OCI-LY1 (cell line): Measurements from ENCODE around the gene CXADR.

Experiments used
- H2AFZ ChIP-seq: fragments of 200-600 bp; sonication (generic), shearing (Covaris generic); 2 replicates; pipeline ENCODE4 v1.6.0; 2014; ENCODE audit warnings: antibody characterized with exemption, mild to moderate bottlenecking, low read length
- H3F3A ChIP-seq: fragments of 200-600 bp; sonication (generic), shearing (Covaris generic); 2 replicates; pipeline ENCODE4 v1.6.0; 2014; ENCODE audit warnings: mild to moderate bottlenecking, antibody characterized with exemption, low read length, moderate library complexity; ENCODE audit not compliant: insufficient read depth
- H3K27ac ChIP-seq: fragments of 200-600 bp; sonication (generic); 2 replicates; pipeline ENCODE4 v1.5.1; 2014; ENCODE audit warnings: low read length, mixed run types, mild to moderate bottlenecking, low read depth; ENCODE audit not compliant: poor library complexity, severe bottlenecking
- H3K27me3 ChIP-seq: fragments of 200-600 bp; sonication (generic); 2 replicates; pipeline ENCODE4 v1.6.0; 2014; ENCODE audit warnings: antibody characterized with exemption, mild to moderate bottlenecking, low read length, moderate library complexity; ENCODE audit not compliant: insufficient read depth
- H3K36me3 ChIP-seq: fragments of 200-600 bp; sonication (generic); 2 replicates; pipeline ENCODE4 v1.6.1; 2014; ENCODE audit warnings: mild to moderate bottlenecking, antibody characterized with exemption, low read length, moderate library complexity, mixed read lengths; ENCODE audit not compliant: insufficient read depth
- H3K4me1 ChIP-seq: fragments of 200-600 bp; sonication (generic); 2 replicates; pipeline ENCODE4 v1.5.1; 2014; ENCODE audit warnings: mild to moderate bottlenecking, low read length, moderate library complexity; ENCODE audit not compliant: insufficient read depth, severe bottlenecking
- H3K4me2 ChIP-seq: fragments of 200-600 bp; sonication (generic), shearing (Covaris generic); 2 replicates; pipeline ENCODE4 v1.6.1; 2014; ENCODE audit warnings: low read length
- H3K4me3 ChIP-seq: fragments of 200-600 bp; sonication (generic); 2 replicates; pipeline ENCODE4 v1.5.1; 2014; ENCODE audit warnings: low read length, low read depth, mild to moderate bottlenecking, mixed read lengths; ENCODE audit not compliant: poor library complexity, severe bottlenecking
- H3K79me2 ChIP-seq: fragments of 200-600 bp; shearing (Covaris generic); 2 replicates; pipeline ENCODE4 v1.6.1; 2016; ENCODE audit warnings: mixed run types, low read length, mixed read lengths; ENCODE audit not compliant: insufficient read depth
- H3K9ac ChIP-seq: fragments of 200-600 bp; sonication (generic), shearing (Covaris generic); 2 replicates; pipeline ENCODE4 v1.6.1; 2014; ENCODE audit warnings: mild to moderate bottlenecking, low read length, mixed read lengths
- H3K9me2 ChIP-seq: fragments of 200-600 bp; sonication (generic), shearing (Covaris generic); 2 replicates; pipeline ENCODE4 v1.6.1; 2014; ENCODE audit warnings: low read depth, mild to moderate bottlenecking, low read length, mixed read lengths
- H3K9me3 ChIP-seq: fragments of 200-600 bp; shearing (Covaris generic); 2 replicates; pipeline ENCODE4 v1.6.1; 2014; ENCODE audit warnings: low read length, mixed read lengths
- H4K20me1 ChIP-seq: fragments of 200-600 bp; sonication (generic), shearing (Covaris generic); 2 replicates; pipeline ENCODE4 v1.6.0; 2016; ENCODE audit warnings: mild to moderate bottlenecking, low read length; ENCODE audit not compliant: insufficient read depth
- CTCF ChIP-seq: fragments of 200-600 bp; sonication (generic), shearing (Covaris generic); IDR thresholded peaks from 2 replicates; pipeline ENCODE4 v1.5.1; 2017; ENCODE audit warnings: mild to moderate bottlenecking, antibody characterized with exemption, low read length, moderate library complexity, mixed read lengths
- EZH2 ChIP-seq: fragments of 200-600 bp; sonication (generic), shearing (Covaris generic); IDR thresholded peaks from 2 replicates; pipeline ENCODE4 v1.8.0; 2017; ENCODE audit warnings: borderline replicate concordance, mixed run types, mild to moderate bottlenecking, antibody characterized with exemption, low read length, moderate library complexity, mixed read lengths

The CXADR gene

GRCh38 chr21:17580319-17580718, 67.5 kb downstream of the CXADR start:
- no peaks in the 10 kb centered on the region for H4K20me1 ChIP-seq
- no peak overlapping the region for H3K4me3 ChIP-seq
- TF ChIP-seq EZH2 (no peak), CTCF (no peak)
- no peak overlapping the region for H3K4me2 ChIP-seq
- H3K27ac ChIP-seq: no peak overlapping the region
- no peaks in the 10 kb centered on the region for H3F3A ChIP-seq
- no peaks in the 10 kb centered on the region for H3K79me2 ChIP-seq
- H3K9ac ChIP-seq: no peak overlapping the region
- no peaks in the 10 kb centered on the region for H3K36me3 ChIP-seq
- no peaks in the 10 kb centered on the region for H3K4me1 ChIP-seq
- H3K9me3 ChIP-seq: no peaks in the 10 kb centered on the region
- H3K9me2 ChIP-seq: no peaks in the 10 kb centered on the region
- H3K27me3 ChIP-seq: no peaks in the 10 kb centered on the region
- no peak overlapping the region for H2AFZ ChIP-seq

GRCh38 chr21:17583898-17584297, 71.1 kb downstream of the CXADR start:
- Histone ChIP-seq H3K4me2 (no peak overlapping the region), H3F3A (no peaks in the 10 kb centered on the region; the same call in 1 of the 2 replicates), H3K4me3 (no peak overlapping the region)

GRCh38 chr21:17585875-17586450, 73.1 kb downstream of the CXADR start:
- Histone ChIP-seq H3K9ac (no peak overlapping the region), H3K27ac (no peak overlapping the region), H3K4me3 (no peak overlapping the region), H3K27me3 (no peaks in the 10 kb centered on the region), H4K20me1 (no peaks in the 10 kb centered on the region), H3F3A (no peaks in the 10 kb centered on the region; the same call in 1 of the 2 replicates), H3K9me2 (no peaks in the 10 kb centered on the region), H3K36me3 (no peaks in the 10 kb centered on the region), H3K4me2 (no peak overlapping the region), H2AFZ (no peak overlapping the region), H3K4me1 (no peaks in the 10 kb centered on the region), H3K9me3 (no peaks in the 10 kb centered on the region), H3K79me2 (no peaks in the 10 kb centered on the region)
- peak; percentile 64 for TF ChIP-seq CTCF
- no peak for TF ChIP-seq EZH2

More at GRCh38 chr21:17583898-17584297, 71.1 kb downstream of the CXADR start:
- Histone ChIP-seq H3K9ac (no peak overlapping the region), H3K79me2 (no peaks in the 10 kb centered on the region), H3K9me3 (no peaks in the 10 kb centered on the region), H3K9me2 (no peaks in the 10 kb centered on the region), H3K36me3 (no peaks in the 10 kb centered on the region), H3K27me3 (no peaks in the 10 kb centered on the region), H2AFZ (no peak overlapping the region), H4K20me1 (no peaks in the 10 kb centered on the region), H3K27ac (no peak overlapping the region), H3K4me1 (no peaks in the 10 kb centered on the region)
- TF ChIP-seq CTCF (no peak), EZH2 (no peak)
